Measurements from ENCODE around the gene RRP15.

RRP15 gene

GRCh38 chr1:218344814-218345672 is 60.0 kb downstream of the RRP15 start, which contains the start of gene TGFB2:
TSS of gene TGFB2 (plus strand) at chr1:218345336. CDS start at chr1:218346702, 1,366 bp downstream.
- DNase-seq: peak; percentile 44

- DNase-seq: peak; percentile 67
Measured at GRCh38 chr1:218345673-218346390, 60.7 kb downstream of the RRP15 start.

- DNase-seq: peak; percentile 48
Measured at GRCh38 chr1:218346391-218347204, 61.5 kb downstream of the RRP15 start.

- peak; percentile 50 for DNase-seq
Measured at GRCh38 chr1:218347336-218347722, 62.2 kb downstream of the RRP15 start.

GRCh38 chr1:218347723-218348627 is 62.9 kb downstream of the RRP15 start:
- peak; percentile 57 for DNase-seq

GRCh38 chr1:218348628-218349071 is 63.6 kb downstream of the RRP15 start:
- peak; percentile 57 for DNase-seq

- peak; percentile 3 for DNase-seq
Measured at GRCh38 chr1:218349348-218350034, 64.4 kb downstream of the RRP15 start.

- DNase-seq: no peak
Measured at GRCh38 chr1:218350035-218350525, 65.0 kb downstream of the RRP15 start.

GRCh38 chr1:218350801-218351266 is 65.7 kb downstream of the RRP15 start:
- DNase-seq: no peak

- DNase-seq: no peak
Measured at GRCh38 chr1:218351391-218352074, 66.4 kb downstream of the RRP15 start.

- no peak for DNase-seq
Measured at GRCh38 chr1:218352075-218352438, 67.0 kb downstream of the RRP15 start.

GRCh38 chr1:218353656-218354055 is 68.6 kb downstream of the RRP15 start:
- DNase-seq: no peak

GRCh38 chr1:218355278-218355677 is 70.2 kb downstream of the RRP15 start:
- no peak for DNase-seq

- no peak for DNase-seq
Measured at GRCh38 chr1:218357211-218357892, 72.3 kb downstream of the RRP15 start.

GRCh38 chr1:218357893-218358232 is 72.8 kb downstream of the RRP15 start:
- no peak for DNase-seq

GRCh38 chr1:218361298-218362065 is 76.4 kb downstream of the RRP15 start:
- peak; percentile 60 for DNase-seq

GRCh38 chr1:218362418-218363076 is 77.5 kb downstream of the RRP15 start:
- DNase-seq: no peak

- no peak for DNase-seq
Measured at GRCh38 chr1:218363141-218363540, 78.0 kb downstream of the RRP15 start.
